Activated naive CD4-positive, alpha-beta T cell treated with anti-CD3 and anti-CD28 coated beads, Interleukin-2, amount 10 ng/mL, durations not matched to agents 7 days and 5 days (primary cell): ENCODE results near the gene TYW5.
A peak's percentile ranks its signal among the peaks of the same experiment; 100 is the strongest.

ENCODE experiments used
- CTCF ChIA-PET: fragments of 350-600 bp; sonication (Branson Sonifier 250); formaldehyde crosslinking; loops from one replicate; lab custom pipeline; 2021; ENCODE audit warnings: antibody characterized with exemption; lab: Charles Lee
- DNase-seq: peaks from one replicate; pipeline ENCODE4 v3.0.0-alpha.2; 2020
- H3K27ac Mint-ChIP-seq: one replicate; pipeline ENCODE4 v1.8.0; 2021; ENCODE audit warnings: mild to moderate bottlenecking, moderate library complexity, mixed read lengths
- H3K27me3 Mint-ChIP-seq: one replicate; pipeline ENCODE4 v1.8.0; 2021; ENCODE audit warnings: mild to moderate bottlenecking, mixed read lengths
- H3K36me3 Mint-ChIP-seq: one replicate; pipeline ENCODE4 v1.8.0; 2021; ENCODE audit warnings: mixed read lengths
- H3K4me1 Mint-ChIP-seq: one replicate; pipeline ENCODE4 v1.8.0; 2021; ENCODE audit warnings: mixed read lengths
- H3K4me3 Mint-ChIP-seq: one replicate; pipeline ENCODE4 v1.8.0; 2021; ENCODE audit warnings: mild to moderate bottlenecking, moderate library complexity, mixed read lengths
- H3K9me3 Mint-ChIP-seq: one replicate; pipeline ENCODE4 v1.8.0; 2021; ENCODE audit warnings: mixed read lengths

Gene TYW5

GRCh38 chr2:199955339-199956061, at the start of gene TYW5, which contains the start of gene MAIP1:
TYW5 (minus strand) TSS chr2:199955491; CDS start chr2:199955470, 21 bp downstream.
MAIP1 (plus strand) TSS chr2:199955582; CDS start chr2:199955799, 217 bp downstream.
- peak within 1 kb of the TSS; percentile 96 for H3K4me3 Mint-ChIP-seq
- DNase-seq, result peak; percentile 84
- H3K9me3 Mint-ChIP-seq, result no peaks in the 10 kb centered on the region
- H3K4me1 Mint-ChIP-seq, result peaks cover 67% of the 10 kb centered on the region
- no peaks in the 10 kb centered on the region for H3K27me3 Mint-ChIP-seq
- H3K36me3 Mint-ChIP-seq, result peaks cover 22% of the 10 kb centered on the region
- CTCF ChIA-PET, result interaction anchor here (1.0 kb wide), 1 partner anchor 15 kb away, joined by 3 read pairs; no protein-coding TSS in a partner anchor
- peak within 1 kb of the TSS; percentile 93 for H3K27ac Mint-ChIP-seq

- no peaks in the 10 kb centered on the region for H3K4me1 Mint-ChIP-seq
- no peak for DNase-seq
- H3K27me3 Mint-ChIP-seq, result peaks cover 11% of the 10 kb centered on the region
- peaks cover 1% of the 10 kb centered on the region for H3K9me3 Mint-ChIP-seq
- no peaks in the 10 kb centered on the region for H3K36me3 Mint-ChIP-seq
- CTCF ChIA-PET, result no interaction called here
- no peak overlapping the region for H3K27ac Mint-ChIP-seq
- H3K4me3 Mint-ChIP-seq, result no peak overlapping the region
Observed at GRCh38 chr2:200003444-200003843, 48.2 kb upstream of the TYW5 start.

DNA sequence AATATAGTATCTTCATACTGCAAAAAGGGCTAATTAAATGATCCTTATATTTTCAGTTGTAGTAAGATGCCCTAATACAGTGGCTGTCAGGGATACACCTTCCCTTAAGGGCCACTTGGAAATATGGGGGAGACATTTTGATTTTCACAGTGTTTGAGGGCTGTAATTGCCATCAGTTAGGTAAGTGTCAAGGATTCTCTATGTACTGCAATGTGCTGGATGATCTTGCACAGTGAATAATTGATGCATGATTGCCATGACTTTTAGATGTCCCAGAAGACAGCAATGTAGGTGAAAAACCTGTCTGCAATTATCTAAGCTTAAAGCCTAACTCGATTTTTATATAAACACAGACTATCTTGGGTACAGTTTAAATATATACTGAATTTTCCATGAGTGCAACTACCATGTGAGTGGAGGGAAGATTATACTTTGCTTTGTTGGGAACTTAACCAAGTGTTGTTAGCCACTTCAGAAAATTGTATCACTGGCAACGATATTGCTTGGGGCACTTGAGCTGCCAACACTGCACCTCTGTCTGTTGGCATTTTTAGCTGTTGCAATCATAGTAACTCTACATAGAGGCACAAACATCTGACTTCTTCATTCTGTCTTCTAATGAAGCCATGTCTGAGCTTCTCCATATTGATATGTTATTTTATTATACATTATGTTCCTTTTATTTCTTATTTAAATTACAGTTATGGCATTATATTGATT, 45.3 kb upstream of the TYW5 start:
- H3K4me1 Mint-ChIP-seq, result no peaks in the 10 kb centered on the region
- no peak overlapping the region for H3K4me3 Mint-ChIP-seq
- DNase-seq, result no peak
- H3K36me3 Mint-ChIP-seq, result no peaks in the 10 kb centered on the region
- CTCF ChIA-PET, result no interaction called here
- H3K9me3 Mint-ChIP-seq, result peaks cover 1% of the 10 kb centered on the region
- H3K27me3 Mint-ChIP-seq, result peaks cover 8% of the 10 kb centered on the region
- no peak overlapping the region for H3K27ac Mint-ChIP-seq

DNA sequence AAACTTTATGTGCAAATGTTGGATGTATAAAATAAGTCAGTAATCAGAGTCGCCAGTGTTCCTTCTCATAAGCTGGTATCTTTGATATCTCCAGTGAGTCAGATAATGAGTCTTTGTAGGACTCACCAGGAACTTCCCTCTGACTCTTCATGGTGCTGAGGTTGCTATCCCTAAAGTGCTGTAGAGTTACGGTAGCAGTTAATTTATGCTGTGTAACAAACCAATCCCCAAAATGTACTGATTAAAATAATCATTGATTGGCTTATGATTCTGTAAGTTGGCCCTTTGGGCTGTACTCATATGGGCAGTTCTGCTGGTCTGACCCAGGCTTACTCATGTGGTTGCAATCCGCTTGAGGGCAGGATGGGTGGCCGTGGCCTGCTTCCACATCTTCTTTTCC, 43.9 kb upstream of the TYW5 start:
- Mint-ChIP-seq H3K4me3 (no peak overlapping the region), H3K27me3 (peaks cover 8% of the 10 kb centered on the region), H3K4me1 (no peaks in the 10 kb centered on the region), H3K27ac (no peak overlapping the region), H3K36me3 (no peaks in the 10 kb centered on the region), H3K9me3 (no peaks in the 10 kb centered on the region)
- DNase-seq, result no peak
- CTCF ChIA-PET, result interaction anchor here (1.4 kb wide), 1 partner anchor 15 kb away, joined by 3 read pairs; no protein-coding TSS in a partner anchor

DNA sequence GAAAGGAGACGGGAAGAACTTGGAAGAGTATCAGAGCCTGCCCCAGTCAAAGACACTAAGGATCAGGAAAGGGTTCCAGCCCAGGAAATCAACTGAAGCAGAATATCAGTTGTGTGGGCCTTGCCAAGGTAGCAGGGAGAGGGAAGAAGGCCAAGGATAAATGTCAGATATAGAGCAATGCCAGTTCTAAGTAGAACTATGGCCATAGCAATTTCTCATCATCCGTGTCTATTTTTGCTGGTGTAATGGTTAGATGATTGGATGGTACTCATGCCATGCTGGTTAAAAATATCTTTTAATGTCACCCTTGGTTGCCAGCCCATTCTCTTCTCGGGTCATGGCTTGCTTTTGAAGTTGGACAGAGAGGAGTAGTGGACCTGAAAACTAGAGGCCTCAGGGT, 42.0 kb upstream of the TYW5 start:
- Mint-ChIP-seq H3K27me3 (peaks cover 4% of the 10 kb centered on the region), H3K4me3 (no peak overlapping the region), H3K36me3 (no peaks in the 10 kb centered on the region), H3K4me1 (no peaks in the 10 kb centered on the region), H3K27ac (no peak overlapping the region), H3K9me3 (no peaks in the 10 kb centered on the region)
- DNase-seq, result no peak
- CTCF ChIA-PET, result no interaction called here

- Mint-ChIP-seq H3K4me3 (no peak overlapping the region), H3K27me3 (no peaks in the 10 kb centered on the region), H3K36me3 (no peaks in the 10 kb centered on the region), H3K4me1 (no peaks in the 10 kb centered on the region), H3K27ac (no peak overlapping the region), H3K9me3 (no peaks in the 10 kb centered on the region)
- DNase-seq, result no peak
- CTCF ChIA-PET, result interaction anchor here (1.0 to 3.3 kb wide), 2 partner anchors 10 to 484 kb away, joined by 3 to 12 read pairs; no protein-coding TSS in a partner anchor
Observed at GRCh38 chr2:199994896-199995295, 39.6 kb upstream of the TYW5 start.

GRCh38 chr2:199994371-199994770, 39.1 kb upstream of the TYW5 start:
- Mint-ChIP-seq H3K4me3 (no peak overlapping the region), H3K27me3 (no peaks in the 10 kb centered on the region), H3K9me3 (no peaks in the 10 kb centered on the region), H3K4me1 (no peaks in the 10 kb centered on the region), H3K36me3 (no peaks in the 10 kb centered on the region), H3K27ac (no peak overlapping the region)
- CTCF ChIA-PET, result interaction anchor here (1.0 to 3.3 kb wide), 2 partner anchors 9 to 485 kb away, joined by 3 to 12 read pairs; no protein-coding TSS in a partner anchor
- no peak for DNase-seq

GRCh38 chr2:199992296-199992695, 37.0 kb upstream of the TYW5 start:
- Mint-ChIP-seq H3K27ac (no peak overlapping the region), H3K4me3 (no peak overlapping the region), H3K9me3 (no peaks in the 10 kb centered on the region), H3K4me1 (no peaks in the 10 kb centered on the region), H3K36me3 (no peaks in the 10 kb centered on the region), H3K27me3 (no peaks in the 10 kb centered on the region)
- CTCF ChIA-PET, result interaction anchor here (1.4 kb wide), 1 partner anchor 12 kb away, joined by 3 read pairs; no protein-coding TSS in a partner anchor
- DNase-seq, result no peak

GRCh38 chr2:199991691-199992090, 36.4 kb upstream of the TYW5 start:
- Mint-ChIP-seq H3K36me3 (no peaks in the 10 kb centered on the region), H3K9me3 (no peaks in the 10 kb centered on the region), H3K27me3 (no peaks in the 10 kb centered on the region), H3K4me3 (no peak overlapping the region), H3K27ac (no peak overlapping the region), H3K4me1 (no peaks in the 10 kb centered on the region)
- CTCF ChIA-PET, result interaction anchor here (1.4 kb wide), 1 partner anchor 11 kb away, joined by 3 read pairs; no protein-coding TSS in a partner anchor
- DNase-seq, result no peak

- H3K36me3 Mint-ChIP-seq, result no peaks in the 10 kb centered on the region
- no peak overlapping the region for H3K27ac Mint-ChIP-seq
- no peak overlapping the region for H3K4me3 Mint-ChIP-seq
- peaks cover 5% of the 10 kb centered on the region for H3K9me3 Mint-ChIP-seq
- peaks cover 6% of the 10 kb centered on the region for H3K4me1 Mint-ChIP-seq
- no peak for DNase-seq
- no peaks in the 10 kb centered on the region for H3K27me3 Mint-ChIP-seq
- CTCF ChIA-PET, result interaction anchor here (1.3 kb wide), 1 partner anchor 10 kb away, joined by 4 read pairs; no protein-coding TSS in a partner anchor
Observed at GRCh38 chr2:199989822-199990221, 34.5 kb upstream of the TYW5 start.

GRCh38 chr2:199988151-199988550, 32.9 kb upstream of the TYW5 start:
- no peak for DNase-seq
- peaks cover 5% of the 10 kb centered on the region for H3K9me3 Mint-ChIP-seq
- H3K27ac Mint-ChIP-seq, result no peak overlapping the region
- H3K36me3 Mint-ChIP-seq, result no peaks in the 10 kb centered on the region
- CTCF ChIA-PET, result interaction anchor here (0.8 to 4.6 kb wide), 3 partner anchors 103 to 498 kb away, joined by 3 to 34 read pairs (median 4); no protein-coding TSS in a partner anchor
- H3K4me1 Mint-ChIP-seq, result peaks cover 6% of the 10 kb centered on the region
- H3K4me3 Mint-ChIP-seq, result no peak overlapping the region
- H3K27me3 Mint-ChIP-seq, result no peaks in the 10 kb centered on the region

- Mint-ChIP-seq H3K27me3 (no peaks in the 10 kb centered on the region), H3K36me3 (no peaks in the 10 kb centered on the region), H3K9me3 (peaks cover 5% of the 10 kb centered on the region), H3K4me3 (no peak overlapping the region), H3K27ac (no peak overlapping the region), H3K4me1 (peaks cover 6% of the 10 kb centered on the region)
- DNase-seq, result no peak
- CTCF ChIA-PET, result interaction anchor here (0.8 to 4.6 kb wide), 3 partner anchors 104 to 499 kb away, joined by 3 to 34 read pairs (median 4); no protein-coding TSS in a partner anchor
Observed at GRCh38 chr2:199987586-199987985, 32.3 kb upstream of the TYW5 start.

DNA sequence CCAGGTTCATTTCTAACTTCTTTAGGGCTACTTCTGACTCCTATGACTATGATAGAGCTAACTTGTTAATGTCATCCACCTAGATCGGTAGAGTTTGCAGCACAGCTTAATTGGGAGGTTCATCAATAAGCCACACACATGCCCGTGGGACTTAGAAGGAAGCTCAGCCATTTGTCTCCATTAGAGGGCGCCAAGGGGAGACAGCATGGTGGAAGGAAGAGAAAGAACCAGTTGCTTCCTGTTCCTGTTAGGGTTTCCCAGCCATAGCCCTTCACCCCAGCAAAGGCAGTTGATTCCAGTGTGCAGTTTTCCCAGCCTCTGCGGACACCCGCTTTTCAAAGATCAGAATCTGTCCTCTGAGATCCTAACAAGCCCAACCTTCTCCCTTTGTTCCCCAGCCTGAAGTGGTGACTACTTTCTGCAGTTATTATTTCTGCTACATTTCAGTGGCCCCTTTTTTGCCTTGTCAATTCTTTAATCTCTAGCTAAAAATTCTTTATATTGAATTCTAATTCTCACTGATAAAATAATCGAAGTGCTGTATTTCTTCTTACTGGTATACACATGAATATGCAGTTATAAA, 30.4 kb upstream of the TYW5 start:
- CTCF ChIA-PET, result interaction anchor here (0.7 to 4.6 kb wide), 19 partner anchors 10 to 719 kb away, joined by 3 to 34 read pairs (median 4); partner anchors contain the start of genes KCTD18 and SGO2
- Mint-ChIP-seq H3K9me3 (peaks cover 5% of the 10 kb centered on the region), H3K4me1 (peaks cover 6% of the 10 kb centered on the region), H3K36me3 (no peaks in the 10 kb centered on the region), H3K27me3 (peaks cover 3% of the 10 kb centered on the region), H3K27ac (peak overlapping the region; percentile 64), H3K4me3 (no peak overlapping the region)
- peak; percentile 79 for DNase-seq

DNA sequence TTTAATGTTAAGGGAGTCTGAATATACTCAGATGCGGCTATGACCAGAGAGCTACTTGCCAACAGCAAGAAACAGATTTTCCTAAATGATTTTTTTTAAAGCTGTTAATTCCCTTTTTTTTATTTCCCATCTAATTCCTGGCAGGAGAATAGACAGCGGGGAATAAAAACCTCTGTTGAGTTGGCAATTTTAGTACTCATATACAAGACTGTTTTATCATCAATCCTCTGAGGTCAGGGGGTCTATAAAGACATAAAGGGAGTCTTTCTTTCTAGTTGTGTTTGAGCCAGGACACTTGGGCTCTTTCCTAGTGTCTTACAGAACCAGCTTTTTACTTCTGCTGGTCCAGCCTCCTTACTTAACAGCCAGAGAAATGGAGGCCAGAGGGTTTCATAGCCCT, 29.5 kb upstream of the TYW5 start:
- Mint-ChIP-seq H3K27me3 (peaks cover 3% of the 10 kb centered on the region), H3K4me1 (peaks cover 9% of the 10 kb centered on the region), H3K9me3 (peaks cover 5% of the 10 kb centered on the region), H3K27ac (no peak overlapping the region), H3K4me3 (no peak overlapping the region), H3K36me3 (no peaks in the 10 kb centered on the region)
- no peak for DNase-seq
- CTCF ChIA-PET, result interaction anchor here (0.6 to 4.6 kb wide), 12 partner anchors 10 to 525 kb away, joined by 3 to 34 read pairs (median 4); partner anchors contain the start of gene KCTD18
